Heart left ventricle (tissue), 13 donors: ENCODE results near the gene KIT.

Experiments
- CTCF ChIP-seq, 12 donors: fragments of 200-600 bp; sonication (generic) in 4 of 12; IDR thresholded peaks; one replicate each; pipeline versions ENCODE4 v1.5.0 to v1.8.0; 2018 to 2022; ENCODE audit warnings: antibody characterized with exemption in 12 of 12, mild to moderate bottlenecking in 5 of 12
- POLR2A ChIP-seq, 2 donors: fragments of 450-650 bp; IDR thresholded peaks; one replicate each; pipeline ENCODE4 v1.6.1; 2017; ENCODE audit warnings: antibody characterized with exemption in 2 of 2, mild to moderate bottlenecking in 2 of 2, moderate library complexity in 2 of 2
- donor health status: ischemic (EF 13 %, LVEDD 7.1; RV severe dilation, severe dysfunction).
- donor health status: DM: no; HTN: yes; CAD: no.
- donor health status: DM: no; HTN: no; CAD: no.
- donor health status: ischemic (EF 25% LVEDD 6.9; RV normal size, moderate dysfunction).
- donor health status: ischemic (EF 25% LVEDD 5.7; RV mildly dilated, moderate dysfunction).
- donor health status: ischemic (EF 35%, LVEDD 5.7; RV mildly dilated, moderate dysfunction).
- donor health status: nonischemic (EF 11% LVEDD 7.7; RV severe dilation, severe dysfunction).
- donor health status: DM: yes; HTN: yes; CAD: no.
- donor health status: PGD.
- donor health status: ischemic (EF 29% LVEDD 5.4; RV normal size, mild dysfunction).
- donor health status: nonischemic (EF 23%, LVEDD 6.1; RV moderate dilation, normal function).

- no peak for TF ChIP-seq CTCF (IDR thresholded peaks at IDR 0.05)
- no peak for TF ChIP-seq POLR2A (IDR thresholded peaks at IDR 0.05)
These were observed 21.1 kb downstream of the KIT start for GRCh38 chr4:54678826-54679225.
